ENCODE data around the gene EVI5.

The EVI5 gene

DNA sequence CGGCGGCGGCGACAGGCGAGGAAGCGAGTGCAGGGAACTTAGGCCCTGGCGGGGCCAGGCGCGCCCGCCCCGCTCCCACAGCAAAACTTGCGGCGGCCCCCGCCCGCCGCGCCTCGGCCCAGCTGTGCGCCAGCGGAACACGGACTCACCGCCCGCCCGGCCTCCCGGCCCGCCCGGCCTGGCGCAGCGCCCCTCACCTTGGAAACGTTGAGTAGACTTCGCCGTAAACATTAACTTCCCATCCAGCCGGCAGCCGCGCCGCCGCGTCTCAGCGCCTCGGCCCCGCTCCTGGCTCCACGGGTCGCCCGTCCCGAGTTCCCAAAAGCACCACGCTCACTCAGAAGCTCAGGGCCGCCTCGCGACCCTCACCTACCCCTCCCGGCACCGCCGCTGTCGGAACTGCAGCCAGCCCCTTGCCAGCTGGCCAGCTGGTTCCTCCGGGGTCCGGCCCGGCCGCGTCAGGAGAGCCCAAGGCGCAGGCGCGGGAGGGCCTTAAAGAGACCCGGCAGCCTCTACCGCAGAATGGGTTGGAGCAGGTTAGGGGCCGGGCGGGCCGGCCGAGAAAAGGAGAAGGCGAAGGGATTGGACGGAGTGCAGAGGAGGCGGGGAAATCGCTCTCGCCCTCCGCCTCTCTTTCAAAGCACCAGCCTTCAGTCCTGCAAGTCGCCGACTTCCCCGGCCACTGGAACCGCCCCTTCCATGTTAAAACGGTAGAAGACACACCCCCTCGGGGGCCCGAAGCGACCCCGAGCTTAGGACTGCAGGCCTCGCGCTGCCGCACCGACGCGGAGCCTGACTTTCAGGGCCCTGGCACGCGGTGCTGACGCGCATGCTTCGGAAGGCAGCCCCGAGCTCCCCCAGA, at the start of gene EVI5:
TSS of gene EVI5 (minus strand) at position 470 of the 862 bp plus-strand sequence. CDS start 48,562 bp downstream, outside the sequence.
- TF ChIP-seq CTCF (conservative IDR thresholded peaks at IDR 0.05): no peak; the same call in 1 of the 2 replicates
- H3K27ac ChIP-seq: peak within 1 kb of the TSS; percentile 78

GRCh38 chr1:92834617-92835016, 49.7 kb upstream of the EVI5 start:
- H3K27ac ChIP-seq: peak overlapping the region; percentile 89; the same call in 1 of the 2 replicates
- TF ChIP-seq CTCF (conservative IDR thresholded peaks at IDR 0.05): no peak

GRCh38 chr1:92833840-92834239, 48.9 kb upstream of the EVI5 start:
- peak overlapping the region; percentile 89; the same call in 1 of the 2 replicates for H3K27ac ChIP-seq
- no peak for TF ChIP-seq CTCF (conservative IDR thresholded peaks at IDR 0.05)

GRCh38 chr1:92832537-92833114, 47.7 kb upstream of the EVI5 start:
- H3K27ac ChIP-seq: peak overlapping the region; percentile 89
- TF ChIP-seq CTCF (conservative IDR thresholded peaks at IDR 0.05): no peak

GRCh38 chr1:92831762-92832536, 47.0 kb upstream of the EVI5 start, which contains the start of gene RPL5:
Gene RPL5, plus strand, starts transcription at chr1:92832040. Its CDS starts 75 bp downstream, at chr1:92832115.
- H3K27ac ChIP-seq: peak within 1 kb of the TSS; percentile 89
- peak; percentile 97 for TF ChIP-seq CTCF (conservative IDR thresholded peaks at IDR 0.05)

DNA sequence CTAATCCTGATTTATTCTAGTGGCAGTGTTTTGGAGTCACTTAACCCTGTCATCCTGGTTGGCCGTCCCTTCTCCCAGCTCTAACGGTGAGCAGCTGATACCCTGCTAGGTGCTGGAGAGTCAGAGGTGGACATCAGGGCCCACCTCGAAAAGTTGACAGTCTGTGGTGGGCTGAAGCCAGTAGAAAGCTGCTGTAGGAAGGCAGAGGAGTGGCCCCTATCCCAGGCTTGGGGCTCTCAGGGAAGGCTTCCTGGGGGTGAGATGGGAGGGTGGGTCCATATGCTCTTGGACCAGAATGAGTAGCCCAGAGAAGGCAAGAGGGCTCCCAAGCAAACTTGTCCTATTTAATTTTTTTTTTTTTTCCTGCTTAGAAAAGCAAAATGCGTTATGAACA, 46.5 kb upstream of the EVI5 start:
- H3K27ac ChIP-seq: peak overlapping the region; percentile 89; the same call in 1 of the 2 replicates
- no peak for TF ChIP-seq CTCF (conservative IDR thresholded peaks at IDR 0.05)

DNA sequence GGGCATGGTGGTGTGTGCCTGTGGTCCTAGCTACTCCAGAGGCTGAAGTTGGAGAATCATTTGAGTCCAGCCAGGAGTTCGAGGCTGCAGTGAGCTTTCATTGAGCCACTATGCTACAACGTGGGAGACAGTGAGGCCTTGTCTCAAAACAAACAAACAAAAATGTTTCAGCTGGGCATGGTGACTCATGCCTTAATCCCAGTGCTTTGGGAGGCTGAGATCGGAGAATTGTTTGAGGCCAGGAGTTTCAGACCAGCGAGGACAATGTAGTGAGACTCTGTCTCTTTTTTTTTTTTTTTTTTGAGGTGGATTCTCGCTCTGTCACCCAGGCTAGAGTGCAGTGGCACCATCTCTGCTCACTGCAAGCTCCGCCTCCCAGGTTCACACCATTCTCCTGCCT, 41.9 kb upstream of the EVI5 start:
- no peak overlapping the region for H3K27ac ChIP-seq
- TF ChIP-seq CTCF (conservative IDR thresholded peaks at IDR 0.05): no peak
